ENCODE measurements around the gene MZT2B. TPM values are rescaled to one million over a fixed set of nuclear protein-coding genes. Genes with fewer than 3 reads are reported as not detected.
"Not testable (repeated sequence)": the region's sequence is repeated elsewhere in the genome, so short reads cannot be mapped to it uniquely, and the experiment has no call there.

The MZT2B gene
- total RNA-seq, 1 donor from 2014 or later, result 146 TPM

DNA sequence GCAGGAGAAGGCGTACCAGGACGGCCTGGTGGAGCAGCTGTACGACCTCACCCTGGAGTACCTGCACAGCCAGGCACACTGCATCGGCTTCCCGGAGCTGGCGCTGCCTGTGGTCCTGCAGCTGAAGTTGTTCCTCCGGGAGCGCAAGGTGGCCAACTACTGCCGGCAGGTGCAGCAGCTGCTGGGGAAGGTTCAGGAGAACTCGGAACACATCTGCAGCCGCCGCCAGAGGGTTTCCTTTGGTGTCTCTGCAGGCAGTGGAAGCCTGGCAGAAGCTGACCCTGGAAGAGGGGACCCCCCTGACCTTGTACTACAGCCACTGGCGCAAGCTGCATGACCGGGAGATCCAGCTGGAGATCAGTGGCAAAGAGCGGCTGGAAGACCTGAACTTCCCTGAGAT, 48.8 kb downstream of the MZT2B start:
- FAIRE-seq; H3K27me3 ChIP-seq (ENCODE audit: control insufficient read depth, insufficient read depth, low read length); H3K36me3 ChIP-seq (ENCODE audit: control insufficient read depth, insufficient read depth, low read length); DNase-seq (ENCODE audit: low read depth); H3K4me3 ChIP-seq (ENCODE audit: low read depth, low read length): not testable (repeated sequence)

DNA sequence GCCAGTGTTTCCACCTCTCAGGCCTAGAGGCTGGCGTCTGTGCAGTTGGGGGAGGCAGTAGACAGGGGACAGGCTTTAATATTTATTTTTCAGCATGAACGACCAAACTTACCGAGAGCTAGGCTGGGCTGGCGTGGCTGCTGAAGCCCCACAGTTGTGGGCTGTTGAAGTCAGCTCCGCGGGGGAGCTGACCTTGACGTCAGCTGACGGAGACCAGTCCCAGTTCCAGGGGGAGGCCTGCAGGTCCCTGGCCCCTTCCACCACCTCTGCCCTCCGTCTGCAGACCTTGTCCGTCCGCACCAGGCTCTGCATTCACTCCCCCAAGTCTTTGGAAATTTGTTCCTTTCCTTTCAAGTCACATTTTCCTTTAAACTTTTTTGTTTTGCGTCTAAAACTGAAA, 49.6 kb downstream of the MZT2B start:
- FAIRE-seq (no peak), DNase-seq (ENCODE audit: low read depth) (no peak)
- Histone ChIP-seq H3K4me3 (ENCODE audit: low read depth, low read length) (no peak overlapping the region), H3K36me3 (ENCODE audit: control insufficient read depth, insufficient read depth, low read length) (no peaks in the 10 kb centered on the region), H3K27me3 (ENCODE audit: control insufficient read depth, insufficient read depth, low read length) (no peaks in the 10 kb centered on the region)
- TF ChIP-seq, protein P1, sequence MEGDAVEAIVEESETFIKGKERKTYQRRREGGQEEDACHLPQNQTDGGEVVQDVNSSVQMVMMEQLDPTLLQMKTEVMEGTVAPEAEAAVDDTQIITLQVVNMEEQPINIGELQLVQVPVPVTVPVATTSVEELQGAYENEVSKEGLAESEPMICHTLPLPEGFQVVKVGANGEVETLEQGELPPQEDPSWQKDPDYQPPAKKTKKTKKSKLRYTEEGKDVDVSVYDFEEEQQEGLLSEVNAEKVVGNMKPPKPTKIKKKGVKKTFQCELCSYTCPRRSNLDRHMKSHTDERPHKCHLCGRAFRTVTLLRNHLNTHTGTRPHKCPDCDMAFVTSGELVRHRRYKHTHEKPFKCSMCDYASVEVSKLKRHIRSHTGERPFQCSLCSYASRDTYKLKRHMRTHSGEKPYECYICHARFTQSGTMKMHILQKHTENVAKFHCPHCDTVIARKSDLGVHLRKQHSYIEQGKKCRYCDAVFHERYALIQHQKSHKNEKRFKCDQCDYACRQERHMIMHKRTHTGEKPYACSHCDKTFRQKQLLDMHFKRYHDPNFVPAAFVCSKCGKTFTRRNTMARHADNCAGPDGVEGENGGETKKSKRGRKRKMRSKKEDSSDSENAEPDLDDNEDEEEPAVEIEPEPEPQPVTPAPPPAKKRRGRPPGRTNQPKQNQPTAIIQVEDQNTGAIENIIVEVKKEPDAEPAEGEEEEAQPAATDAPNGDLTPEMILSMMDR (IDR thresholded peaks at IDR 0.05; ENCODE audit: insufficient read depth, low read length, severe bottlenecking), result no peak

DNA sequence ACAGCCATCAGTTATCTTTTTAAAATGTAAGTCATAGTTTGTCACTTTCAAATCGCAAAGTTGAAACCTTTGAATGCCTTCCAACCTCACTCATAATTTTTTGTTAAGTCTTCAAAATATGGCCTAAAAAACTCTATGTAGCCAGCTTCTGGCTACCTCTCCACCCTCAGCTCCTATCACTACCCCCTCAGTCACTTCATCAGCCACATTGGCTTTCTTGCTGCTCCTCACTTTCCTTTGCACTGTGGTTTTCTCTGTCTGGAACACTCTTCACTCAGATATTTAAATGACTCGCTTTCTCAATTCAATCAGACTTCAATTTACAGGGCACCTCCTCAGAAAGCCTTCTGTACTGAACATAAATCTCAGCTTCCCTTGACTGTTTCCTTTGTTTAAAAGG, 51.0 kb downstream of the MZT2B start:
- not testable (repeated sequence) for DNase-seq (ENCODE audit: low read depth); FAIRE-seq; H3K36me3 ChIP-seq (ENCODE audit: control insufficient read depth, insufficient read depth, low read length); H3K4me3 ChIP-seq (ENCODE audit: low read depth, low read length); H3K27me3 ChIP-seq (ENCODE audit: control insufficient read depth, insufficient read depth, low read length)

DNA sequence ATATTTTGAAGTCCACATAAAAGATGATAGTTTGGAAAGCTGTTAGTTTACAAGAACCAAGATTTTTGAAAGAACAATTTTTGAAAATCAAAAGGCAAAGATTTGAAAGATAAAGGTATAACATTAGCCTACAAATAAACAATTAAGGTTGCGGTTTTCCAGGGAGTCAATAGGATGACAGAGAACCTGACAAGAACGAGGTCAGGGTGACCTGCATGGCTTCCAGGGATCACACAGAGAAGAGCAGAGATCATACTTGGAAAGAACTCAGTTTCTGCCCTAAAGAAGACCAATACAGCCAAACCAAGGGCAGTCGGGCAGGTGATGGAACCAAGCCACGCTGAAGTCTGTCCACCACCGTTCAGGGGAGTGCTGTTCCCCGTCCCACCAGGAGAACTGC, 57.5 kb downstream of the MZT2B start:
- H3K27me3 ChIP-seq (ENCODE audit: control insufficient read depth, insufficient read depth, low read length); FAIRE-seq; H3K4me3 ChIP-seq (ENCODE audit: low read depth, low read length); DNase-seq (ENCODE audit: low read depth); H3K36me3 ChIP-seq (ENCODE audit: control insufficient read depth, insufficient read depth, low read length): not testable (repeated sequence)

Other genes starting within 250 kb of the MZT2B start
- under 0.01 TPM in 1 of 2 replicates, not detected in the other for gene RAB6C, start 202.6 kb upstream of the MZT2B start, total RNA-seq
- not detected in 2 replicates for gene POTEF, start 53.0 kb upstream of the MZT2B start, total RNA-seq
- gene CCDC74B, start 37.1 kb upstream of the MZT2B start, total RNA-seq, result 0.38 and 0.79 TPM in 2 replicates
- gene SMPD4, start 660 bp upstream of the MZT2B start, total RNA-seq, result 9.5 TPM in 2 replicates
- gene TUBA3E, start 16.2 kb downstream of the MZT2B start, total RNA-seq, result not detected in 2 replicates
- gene IMP4, start 160.6 kb downstream of the MZT2B start, total RNA-seq, result 145 and 173 TPM in 2 replicates
- gene PTPN18, start 173.8 kb downstream of the MZT2B start, total RNA-seq, result 12.7 and 14.5 TPM in 2 replicates